CD14-positive monocyte (primary cell): ENCODE data around the gene CGB7. TPM values are rescaled to one million over a fixed set of nuclear protein-coding genes. Genes with fewer than 3 reads are reported as not detected.
"Not testable (repeated sequence)": the region's sequence is repeated elsewhere in the genome, so short reads cannot be mapped to it uniquely, and the experiment has no call there.

Experiments used
- DNase-seq, 3 donors: peaks; one replicate each; pipeline ENCODE4 v3.0.0-alpha.2; 2011 to 2022
- H2AFZ ChIP-seq: 2 replicates; pipeline ENCODE4 v1.6.0; 2012; ENCODE audit warnings: mild to moderate bottlenecking, low read depth, low read length, inconsistent platforms; ENCODE audit not compliant: insufficient read depth, poor library complexity, severe bottlenecking
- H3K27ac ChIP-seq, 2 donors: 1 replicate in 1 of 2; 2 replicates in 1 of 2; pipeline ENCODE4 v1.5.1; 2012 to 2013; ENCODE audit warnings: low read length in 2 of 2, control low read depth in 1 of 2, inconsistent platforms in 1 of 2, low read depth in 1 of 2, mild to moderate bottlenecking in 1 of 2
- H3K27me3 ChIP-seq, 2 donors: one replicate each; pipeline versions ENCODE4 v1.6.0 to v1.6.1; 2011 to 2013; ENCODE audit warnings: low read length in 2 of 2; ENCODE audit not compliant: control insufficient read depth in 2 of 2, insufficient read depth in 2 of 2
- H3K36me3 ChIP-seq, 2 donors: replicated peaks in 1 of 2; 1 replicate in 1 of 2; 2 replicates in 1 of 2; pipeline versions ENCODE4 v1.5.1 to v1.6.1; 2012 to 2013; ENCODE audit warnings: low read length in 2 of 2, control low read depth in 1 of 2, inconsistent platforms in 1 of 2, mild to moderate bottlenecking in 1 of 2; ENCODE audit not compliant: insufficient read depth in 2 of 2, control insufficient read depth in 1 of 2
- H3K4me1 ChIP-seq, 2 donors: 1 replicate in 1 of 2; 2 replicates in 1 of 2; pipeline versions ENCODE4 v1.5.1 to v1.6.1; 2012 to 2013; ENCODE audit warnings: low read length in 2 of 2, control low read depth in 1 of 2, inconsistent platforms in 1 of 2, mild to moderate bottlenecking in 1 of 2, moderate library complexity in 1 of 2; ENCODE audit not compliant: insufficient read depth in 2 of 2, control insufficient read depth in 1 of 2
- H3K4me2 ChIP-seq: replicated peaks from 2 replicates; pipeline ENCODE3; 2012; ENCODE audit warnings: low read length, moderate library complexity, mild to moderate bottlenecking; ENCODE audit not compliant: poor library complexity, severe bottlenecking; ENCODE audit errors: extremely low read depth
- H3K4me3 ChIP-seq, 3 experiments: fragments of 200-600 bp in 1 of 3; sonication (generic) in 1 of 3; replicated peaks in 1 of 3; 1 replicate in 2 of 3; 2 replicates in 1 of 3; pipeline ENCODE4 v1.5.1; 2011 to 2013; ENCODE audit warnings: low read length in 3 of 3, mild to moderate bottlenecking in 3 of 3, control low read depth in 2 of 3, low read depth in 2 of 3, inconsistent platforms in 1 of 3, moderate library complexity in 1 of 3
- H3K79me2 ChIP-seq: 2 replicates; pipeline ENCODE4 v1.6.0; 2012; ENCODE audit warnings: mild to moderate bottlenecking, control low read depth, inconsistent platforms, low read length, moderate library complexity; ENCODE audit not compliant: insufficient read depth
- H3K9ac ChIP-seq: 2 replicates; pipeline ENCODE4 v1.6.0; 2017; ENCODE audit warnings: low read length, mild to moderate bottlenecking; ENCODE audit not compliant: insufficient read depth, poor library complexity, severe bottlenecking
- H3K9me3 ChIP-seq, 2 donors: replicated peaks in 1 of 2; 1 replicate in 1 of 2; 2 replicates in 1 of 2; pipeline versions ENCODE4 v1.5.1 to v1.6.1; 2012 to 2013; ENCODE audit warnings: low read length in 2 of 2, control low read depth in 1 of 2; ENCODE audit not compliant: control insufficient read depth in 1 of 2, insufficient read depth in 1 of 2
- H4K20me1 ChIP-seq: 2 replicates; pipeline ENCODE4 v1.6.0; 2012; ENCODE audit warnings: mild to moderate bottlenecking, low read length, control low read depth, moderate library complexity; ENCODE audit not compliant: insufficient read depth
- H3K27ac Mint-ChIP-seq, 7 donors: one replicate each; pipeline ENCODE4 v1.8.0; 2020; ENCODE audit warnings: mild to moderate bottlenecking in 7 of 7, mixed read lengths in 7 of 7, moderate library complexity in 6 of 7, inconsistent platforms in 2 of 7
- H3K27me3 Mint-ChIP-seq, 3 donors: one replicate each; pipeline ENCODE4 v1.8.0; 2021 to 2022; ENCODE audit warnings: low read depth in 3 of 3, mild to moderate bottlenecking in 3 of 3, mixed read lengths in 3 of 3, moderate library complexity in 3 of 3, inconsistent platforms in 1 of 3
- H3K36me3 Mint-ChIP-seq, 2 donors: one replicate each; pipeline ENCODE4 v1.8.0; 2020; ENCODE audit warnings: mixed read lengths in 2 of 2, inconsistent platforms in 1 of 2, mild to moderate bottlenecking in 1 of 2
- H3K4me1 Mint-ChIP-seq: one replicate; pipeline ENCODE4 v1.8.0; 2020; ENCODE audit warnings: mild to moderate bottlenecking, mixed read lengths
- H3K4me3 Mint-ChIP-seq, 2 donors: one replicate each; pipeline ENCODE4 v1.8.0; 2020; ENCODE audit warnings: mild to moderate bottlenecking in 2 of 2, mixed read lengths in 2 of 2, moderate library complexity in 1 of 2
- H3K9me3 Mint-ChIP-seq, 7 donors: one replicate each; pipeline ENCODE4 v1.8.0; 2020 to 2022; ENCODE audit warnings: mixed read lengths in 7 of 7, mild to moderate bottlenecking in 6 of 7, moderate library complexity in 6 of 7, inconsistent platforms in 2 of 7
- CTCF ChIP-seq: fragments of 200-600 bp; IDR thresholded peaks from one replicate; pipeline ENCODE4 v1.8.0; 2022; ENCODE audit warnings: antibody characterized with exemption, mild to moderate bottlenecking
- WGBS: methylation state at CpG from one replicate; pipeline ENCODE4 v1.1.5; 2013; ENCODE audit warnings: missing lambda C conversion rate; ENCODE audit not compliant: insufficient coverage; 5-methylcytosine and 5-hydroxymethylcytosine counted together
- intact Hi-C, 2 donors: fragments of 100-400 bp; cut with micrococcal nuclease; formaldehyde crosslinking; loops; one replicate each; pipeline versions ENCODE4 v1.15.0 to v1.15.1; 2023
- polyA plus RNA-seq, 3 donors: library from polyadenylated mRNA; depleted of rRNA in 1 of 3; unstranded in 2 of 3; stranded (reverse) in 1 of 3; fragments of 300-500 nt in 2 of 3; fragments of >200 nt in 1 of 3; fragmentation: Illumina TruSeq in 2 of 3; gene quantifications; 1 replicate in 2 of 3; 2 replicates in 1 of 3; pipeline ENCODE4 v1.2.3, GENCODE V29; 2012 to 2021

Gene CGB7
- polyA plus RNA-seq, 3 donors, result not detected

- WGBS, result 7% methylated on average over 36 of the region's 41 CpGs
- no peak for TF ChIP-seq CTCF
- Histone ChIP-seq H3K36me3 (peaks cover 17 to 18% of the 10 kb centered on the region in 2 donors), H4K20me1 (no peaks in the 10 kb centered on the region), H2AFZ (peak overlapping the region; percentile 78), H3K4me1 (peaks cover 24 to 29% of the 10 kb centered on the region in 2 donors), H3K4me3 (peak overlapping the region; percentile 18 to 76 (median 50)), H3K9me3 (no peaks in the 10 kb centered on the region), H3K27ac (no peak overlapping the region), H3K4me2 (peak overlapping the region; percentile 79), H3K27me3 (peaks cover 14 to 49% of the 10 kb centered on the region in 2 donors), H3K79me2 (no peaks in the 10 kb centered on the region), H3K9ac (no peak overlapping the region)
- H3K27ac Mint-ChIP-seq, result peak overlapping the region in 2 of 7 donors; percentile 19 to 79
- peak; percentile 29 to 37 (median 34) for DNase-seq
- peak overlapping the region; percentile 91 to 96 for H3K4me3 Mint-ChIP-seq
- intact Hi-C loops, result no loop called here
- H3K27me3 Mint-ChIP-seq, result peaks cover 36 to 48% (median 48%) of the 10 kb centered on the region in 3 donors
- peaks cover 0 to 10% (median 5%) of the 10 kb centered on the region in 7 donors for H3K9me3 Mint-ChIP-seq
- H3K4me1 Mint-ChIP-seq, result peaks cover 29% of the 10 kb centered on the region
- H3K36me3 Mint-ChIP-seq, result peaks cover 24 to 28% of the 10 kb centered on the region in 2 donors
Measured at GRCh38 chr19:49019242-49019932, 38.2 kb downstream of the CGB7 start.

- Histone ChIP-seq H3K36me3 (peaks cover 19 to 24% of the 10 kb centered on the region in 2 donors), H3K4me3 (peak overlapping the region; percentile 18 to 76 (median 50)), H3K27me3 (peaks cover 14 to 49% of the 10 kb centered on the region in 2 donors), H3K4me2 (peak overlapping the region; percentile 79), H2AFZ (peak overlapping the region; percentile 78), H3K9ac (peak overlapping the region; percentile 21), H3K4me1 (peaks cover 24 to 29% of the 10 kb centered on the region in 2 donors)
- DNase-seq, H3K27ac ChIP-seq, H3K79me2 ChIP-seq, H4K20me1 ChIP-seq, H3K9me3 ChIP-seq, intact Hi-C loops: not testable (repeated sequence)
- peak overlapping the region; percentile 91 to 96 for H3K4me3 Mint-ChIP-seq
- H3K9me3 Mint-ChIP-seq, result peaks cover 0 to 10% (median 5%) of the 10 kb centered on the region in 7 donors
- WGBS, result 3% methylated on average over 38 of the region's 50 CpGs
- peaks cover 36 to 48% (median 48%) of the 10 kb centered on the region in 3 donors for H3K27me3 Mint-ChIP-seq
- peak overlapping the region in 3 of 7 donors; percentile 19 to 79 (median 25) for H3K27ac Mint-ChIP-seq
- H3K36me3 Mint-ChIP-seq, result peaks cover 25 to 34% of the 10 kb centered on the region in 2 donors
- H3K4me1 Mint-ChIP-seq, result peaks cover 29% of the 10 kb centered on the region
Measured at GRCh38 chr19:49018388-49019241, 38.9 kb downstream of the CGB7 start.
